ES-I3 (cell line): ENCODE results near the gene MTMR3.

Source experiments
- H3K36me3 ChIP-seq: 2 replicates; pipeline ENCODE4 v1.6.1; 2013; ENCODE audit warnings: mild to moderate bottlenecking, low read length, control low read depth, moderate library complexity; ENCODE audit not compliant: insufficient read depth
- H3K4me1 ChIP-seq: 2 replicates; pipeline ENCODE4 v1.6.1; 2013; ENCODE audit warnings: mild to moderate bottlenecking, control low read depth, low read length; ENCODE audit not compliant: insufficient read depth
- H3K9ac ChIP-seq: 2 replicates; pipeline ENCODE4 v1.6.1; 2013; ENCODE audit warnings: low read depth, mild to moderate bottlenecking, low read length, moderate library complexity
- H3K9me3 ChIP-seq: 2 replicates; pipeline ENCODE4 v1.6.1; 2013; ENCODE audit warnings: mild to moderate bottlenecking, low read length, moderate library complexity; ENCODE audit not compliant: control insufficient read depth, insufficient read depth

MTMR3 gene

GRCh38 chr22:30031328-30031727 is 148.4 kb downstream of the MTMR3 start:
- peaks cover 3% of the 10 kb centered on the region; the same call in 1 of the 2 replicates for H3K4me1 ChIP-seq
- no peaks in the 10 kb centered on the region for H3K36me3 ChIP-seq
- H3K9me3 ChIP-seq = no peaks in the 10 kb centered on the region
- H3K9ac ChIP-seq = no peak overlapping the region

GRCh38 chr22:30031764-30032455 is 148.9 kb downstream of the MTMR3 start:
- H3K9ac ChIP-seq = no peak overlapping the region
- no peaks in the 10 kb centered on the region for H3K9me3 ChIP-seq
- H3K4me1 ChIP-seq = peaks cover 7% of the 10 kb centered on the region; the same call in 1 of the 2 replicates
- no peaks in the 10 kb centered on the region for H3K36me3 ChIP-seq

DNA sequence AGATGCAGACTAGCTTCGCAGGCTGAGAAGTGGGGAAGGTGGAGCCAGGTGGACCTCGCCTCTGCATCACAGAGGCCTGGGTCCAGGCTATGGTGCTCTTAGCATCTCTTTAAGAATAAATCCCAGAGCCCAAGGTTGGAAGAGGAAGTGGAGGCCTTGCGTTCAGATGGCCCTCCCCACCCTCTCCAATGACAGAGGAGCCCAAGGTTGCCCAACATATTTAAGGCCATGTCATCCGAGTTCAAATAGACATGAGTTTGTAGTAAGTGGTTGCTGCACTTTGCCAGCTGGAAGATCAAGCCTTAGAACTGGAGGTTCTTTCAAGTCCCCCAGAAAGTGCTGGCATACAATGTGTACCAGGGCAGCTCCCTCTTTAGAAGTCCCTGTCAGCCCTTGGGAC is 150.2 kb downstream of the MTMR3 start:
- Histone ChIP-seq H3K36me3 (no peaks in the 10 kb centered on the region), H3K9ac (no peak overlapping the region), H3K9me3 (no peaks in the 10 kb centered on the region), H3K4me1 (peaks cover 9% of the 10 kb centered on the region; the same call in 1 of the 2 replicates)

DNA sequence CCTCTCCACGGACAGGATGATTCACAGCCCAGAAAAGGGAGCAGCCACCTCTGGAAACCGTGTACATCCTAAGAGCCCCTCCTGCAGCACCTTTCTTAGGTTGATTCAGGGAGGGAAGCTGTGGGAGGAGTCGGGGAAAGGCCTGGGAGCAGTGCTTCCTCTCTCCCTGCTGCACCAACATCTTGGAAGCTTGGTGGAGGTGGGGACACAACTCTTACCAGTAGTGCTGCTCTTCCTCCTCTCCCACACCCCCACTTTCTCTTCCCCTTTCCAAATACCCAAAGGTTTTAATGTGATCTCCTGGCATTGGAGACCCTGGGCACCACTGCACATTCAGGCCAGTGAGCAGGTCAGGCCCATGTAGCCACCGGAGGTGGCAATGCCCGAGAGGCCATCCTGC is 150.9 kb downstream of the MTMR3 start:
- Histone ChIP-seq H3K9me3 (no peaks in the 10 kb centered on the region), H3K9ac (no peak overlapping the region), H3K36me3 (no peaks in the 10 kb centered on the region), H3K4me1 (peaks cover 10% of the 10 kb centered on the region; the same call in 1 of the 2 replicates)

DNA sequence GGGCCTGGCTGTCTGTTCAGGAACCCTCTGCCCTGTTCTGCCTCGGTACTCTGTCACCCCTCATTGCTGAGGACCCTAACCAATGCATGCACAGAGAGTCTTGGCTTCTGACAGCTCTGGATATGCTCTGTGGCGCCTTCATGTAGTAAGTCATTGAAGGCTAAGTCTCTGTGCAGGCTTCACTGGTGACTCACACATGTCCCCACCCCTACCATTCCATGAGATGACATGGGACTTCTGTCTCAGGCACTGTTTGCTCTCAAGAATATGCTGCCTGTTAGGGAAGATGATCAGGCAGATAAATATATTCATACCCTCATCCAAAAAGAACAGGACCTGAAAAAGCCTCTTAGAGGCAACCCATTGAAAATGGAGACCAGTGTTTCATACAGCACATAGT is 153.7 kb downstream of the MTMR3 start:
- Histone ChIP-seq H3K9me3 (no peaks in the 10 kb centered on the region), H3K9ac (no peak overlapping the region), H3K36me3 (no peaks in the 10 kb centered on the region), H3K4me1 (peaks cover 10% of the 10 kb centered on the region; the same call in 1 of the 2 replicates)

DNA sequence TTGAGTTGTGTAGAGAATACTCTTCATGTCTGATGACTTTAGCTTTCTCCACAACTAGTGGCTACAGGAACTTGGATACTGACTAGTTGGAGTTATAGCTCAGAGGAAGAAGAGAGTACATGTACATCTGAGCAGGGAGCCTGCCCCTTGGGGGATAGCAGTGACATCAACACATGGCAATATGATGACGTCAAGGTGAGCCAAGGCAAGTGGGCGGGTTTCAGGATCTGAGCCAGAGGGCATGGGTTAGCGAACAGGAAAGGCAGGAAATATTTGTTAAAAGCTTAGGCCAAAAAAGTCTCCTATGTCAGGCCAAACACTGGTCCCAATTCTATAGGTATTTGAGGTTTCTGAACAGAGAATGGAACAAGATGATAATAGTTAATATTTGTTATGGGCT is 155.2 kb downstream of the MTMR3 start:
- Histone ChIP-seq H3K9me3 (no peaks in the 10 kb centered on the region), H3K4me1 (peaks cover 10% of the 10 kb centered on the region; the same call in 1 of the 2 replicates), H3K9ac (no peak overlapping the region), H3K36me3 (no peaks in the 10 kb centered on the region)

- Histone ChIP-seq H3K36me3 (no peaks in the 10 kb centered on the region), H3K9ac (no peak overlapping the region), H3K9me3 (no peaks in the 10 kb centered on the region), H3K4me1 (peaks cover 7% of the 10 kb centered on the region; the same call in 1 of the 2 replicates)
Measured at GRCh38 chr22:30040499-30041260, 157.7 kb downstream of the MTMR3 start.

DNA sequence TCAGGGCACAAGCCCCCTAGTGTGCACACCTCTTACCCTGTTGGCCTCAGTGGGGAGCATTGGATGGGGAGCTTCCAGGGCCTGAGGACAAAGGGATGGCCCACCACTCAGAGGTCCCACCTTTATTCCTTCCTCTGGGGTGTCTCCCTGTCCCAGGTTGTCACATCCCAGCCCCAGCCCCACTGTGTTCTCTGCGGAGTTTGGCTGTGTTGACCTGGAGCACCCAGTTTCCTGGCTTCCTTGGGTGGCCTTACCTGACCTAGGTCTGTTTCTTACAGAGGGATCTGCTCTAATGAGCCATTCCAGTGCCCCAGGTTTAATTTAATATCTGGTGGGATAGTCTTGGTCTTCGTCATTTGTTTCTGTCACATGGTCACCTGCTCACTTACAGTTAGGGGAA is 158.5 kb downstream of the MTMR3 start:
- Histone ChIP-seq H3K9me3 (no peaks in the 10 kb centered on the region), H3K9ac (no peak overlapping the region), H3K4me1 (peaks cover 5% of the 10 kb centered on the region; the same call in 1 of the 2 replicates)

GRCh38 chr22:30041881-30042280 is 158.9 kb downstream of the MTMR3 start:
- Histone ChIP-seq H3K4me1 (0 out of 2 replicates have a peak, but pooled peaks cover 4% of the 10 kb centered on the region), H3K36me3 (no peaks in the 10 kb centered on the region), H3K9ac (no peak overlapping the region), H3K9me3 (no peaks in the 10 kb centered on the region)

More for the DNA sequence above, 158.5 kb downstream of the MTMR3 start:
- H3K36me3 ChIP-seq = no peaks in the 10 kb centered on the region

DNA sequence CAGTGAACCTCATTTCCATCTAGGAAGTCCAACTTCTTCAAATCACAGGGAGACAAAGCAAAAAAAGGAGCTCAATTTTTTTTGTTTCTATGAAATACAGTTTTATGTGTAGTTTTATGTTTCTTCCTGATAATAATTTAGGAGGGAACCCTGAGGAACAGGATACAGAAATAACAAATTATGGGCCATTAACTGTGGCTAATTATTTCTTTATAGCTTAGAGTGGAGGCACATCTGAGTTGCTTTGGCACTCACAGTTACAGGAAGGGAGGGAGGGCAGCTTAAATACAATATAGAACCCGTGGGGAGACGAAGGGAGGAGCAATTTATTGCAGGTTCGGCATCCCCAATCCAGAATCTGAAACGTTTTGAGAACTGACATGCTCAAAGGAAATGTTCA is 160.2 kb downstream of the MTMR3 start:
- H3K9ac ChIP-seq = no peak overlapping the region
- H3K36me3 ChIP-seq = no peaks in the 10 kb centered on the region
- no peaks in the 10 kb centered on the region for H3K9me3 ChIP-seq
- H3K4me1 ChIP-seq = 0 out of 2 replicates have a peak, but pooled peaks cover 1% of the 10 kb centered on the region

GRCh38 chr22:30044369-30044768 is 161.4 kb downstream of the MTMR3 start:
- no peak overlapping the region for H3K9ac ChIP-seq
- H3K9me3 ChIP-seq = no peaks in the 10 kb centered on the region
- no peaks in the 10 kb centered on the region for H3K36me3 ChIP-seq
- H3K4me1 ChIP-seq = no peaks in the 10 kb centered on the region

GRCh38 chr22:30044881-30045493 is 162.0 kb downstream of the MTMR3 start:
- Histone ChIP-seq H3K4me1 (no peaks in the 10 kb centered on the region), H3K9me3 (no peaks in the 10 kb centered on the region), H3K36me3 (no peaks in the 10 kb centered on the region), H3K9ac (no peak overlapping the region)

GRCh38 chr22:30045494-30045887 is 162.5 kb downstream of the MTMR3 start:
- H3K9me3 ChIP-seq = no peaks in the 10 kb centered on the region
- no peaks in the 10 kb centered on the region for H3K36me3 ChIP-seq
- H3K9ac ChIP-seq = no peak overlapping the region
- no peaks in the 10 kb centered on the region for H3K4me1 ChIP-seq

GRCh38 chr22:30045901-30046715 is 163.1 kb downstream of the MTMR3 start:
- no peaks in the 10 kb centered on the region for H3K4me1 ChIP-seq
- no peaks in the 10 kb centered on the region for H3K9me3 ChIP-seq
- H3K9ac ChIP-seq = no peak overlapping the region
- no peaks in the 10 kb centered on the region for H3K36me3 ChIP-seq
